Stimulated activated CD4-positive, alpha-beta T cell treated with anti-CD3 and anti-CD28 coated beads, Interleukin-2, amount 100 ng/mL, for 4 hours (primary cell): ENCODE results near the gene PAM.

Experiments
- DNase-seq: peaks from one replicate; pipeline ENCODE4 v3.0.0-alpha.2; 2020; ENCODE audit warnings: low read depth

PAM gene

DNA sequence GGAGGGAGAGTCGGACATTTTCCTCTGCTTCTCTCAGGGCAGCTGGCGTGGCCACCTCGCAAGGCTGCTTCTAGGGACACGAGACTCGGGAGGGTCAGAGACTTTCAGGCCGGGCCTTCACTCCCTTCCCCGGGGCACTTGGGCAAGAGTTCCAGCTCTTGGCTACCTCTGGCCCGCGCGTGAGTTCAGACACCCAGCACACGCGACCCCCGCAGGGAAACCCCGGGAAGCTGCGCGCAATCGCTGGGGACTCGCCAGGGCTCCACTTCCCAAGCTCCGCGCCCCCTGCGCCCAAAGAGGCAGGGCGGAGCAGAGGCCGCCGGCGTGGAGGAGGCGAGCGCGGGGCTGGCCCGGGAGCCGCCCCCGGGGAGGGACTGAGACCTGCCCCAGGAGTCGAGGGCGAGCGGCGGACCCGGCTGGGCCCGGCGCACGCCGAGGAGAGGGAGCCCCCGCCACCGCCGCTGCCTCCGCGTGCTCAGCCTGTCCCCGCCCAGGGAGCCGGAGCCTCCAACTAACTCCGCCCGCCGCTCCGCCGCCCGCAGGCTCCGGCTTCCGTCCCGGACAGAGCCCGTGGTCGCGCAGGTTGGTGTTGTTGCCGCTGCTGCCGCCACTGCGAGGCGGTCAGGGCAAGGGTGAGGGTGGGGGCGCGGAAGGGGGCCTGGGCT is at the start of gene PAM:
PAM (plus strand) TSS at position 539 of the 665 bp plus-strand sequence. CDS start 110,891 bp downstream, outside the sequence.
- DNase-seq: peak; percentile 70

DNA sequence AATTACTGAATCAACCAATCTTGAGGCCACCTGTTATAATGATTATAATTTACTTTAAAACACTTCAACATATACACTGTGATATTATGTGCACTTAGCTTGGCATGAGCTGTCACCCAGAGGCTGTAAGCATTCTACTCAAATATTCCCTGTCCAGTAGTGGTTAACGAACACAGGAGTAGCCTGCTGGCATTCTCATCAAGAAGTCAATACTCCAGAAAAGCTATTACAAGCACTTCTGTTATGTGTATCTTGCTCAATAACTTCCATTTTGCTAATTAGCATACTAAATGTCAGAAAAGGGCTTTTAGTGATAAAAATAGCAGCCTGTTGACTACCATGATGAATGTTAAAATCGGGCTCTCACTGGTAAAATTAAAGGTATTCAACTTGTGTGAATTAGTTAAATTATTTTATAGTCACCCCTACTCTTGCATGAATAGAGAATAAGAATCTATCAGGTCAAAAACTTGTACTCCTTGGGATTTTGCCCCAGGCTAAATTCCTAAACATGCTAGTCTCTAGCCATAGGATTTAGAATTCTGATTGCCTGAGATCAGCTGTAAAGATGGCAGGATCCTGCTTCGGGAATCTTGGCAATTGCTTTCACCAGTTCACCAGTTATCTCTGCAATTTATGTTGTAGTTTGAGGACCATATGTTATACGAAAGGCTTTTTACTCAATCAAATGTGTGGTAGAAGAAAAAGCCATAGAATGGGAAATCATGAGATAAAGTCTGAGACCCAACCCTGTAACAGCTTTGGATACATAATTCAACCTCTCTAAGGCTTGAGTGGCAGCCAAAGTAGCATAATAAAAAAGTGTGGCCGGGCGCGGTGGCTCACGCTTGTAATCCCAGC is 43.4 kb upstream of the PAM start:
- no peak for DNase-seq

DNA sequence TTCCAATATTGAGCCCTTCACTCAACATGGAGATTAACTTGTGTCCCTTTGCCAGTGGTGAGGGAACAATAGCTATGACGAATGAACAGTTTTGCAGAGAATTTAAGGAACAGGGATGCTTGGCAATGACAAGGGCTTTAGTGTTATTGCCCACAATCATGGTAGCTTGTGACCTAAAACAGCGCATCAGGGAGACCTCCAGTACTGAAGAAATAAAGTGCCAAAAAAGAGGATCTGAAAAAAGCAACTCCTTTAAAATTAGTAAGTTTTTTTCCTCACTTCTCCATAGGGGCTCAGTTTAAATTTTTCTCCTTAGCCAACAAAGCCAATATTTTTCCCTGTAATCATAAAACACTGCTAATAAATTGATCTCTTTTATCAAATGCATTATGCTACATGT is 41.8 kb upstream of the PAM start:
- DNase-seq: no peak

DNA sequence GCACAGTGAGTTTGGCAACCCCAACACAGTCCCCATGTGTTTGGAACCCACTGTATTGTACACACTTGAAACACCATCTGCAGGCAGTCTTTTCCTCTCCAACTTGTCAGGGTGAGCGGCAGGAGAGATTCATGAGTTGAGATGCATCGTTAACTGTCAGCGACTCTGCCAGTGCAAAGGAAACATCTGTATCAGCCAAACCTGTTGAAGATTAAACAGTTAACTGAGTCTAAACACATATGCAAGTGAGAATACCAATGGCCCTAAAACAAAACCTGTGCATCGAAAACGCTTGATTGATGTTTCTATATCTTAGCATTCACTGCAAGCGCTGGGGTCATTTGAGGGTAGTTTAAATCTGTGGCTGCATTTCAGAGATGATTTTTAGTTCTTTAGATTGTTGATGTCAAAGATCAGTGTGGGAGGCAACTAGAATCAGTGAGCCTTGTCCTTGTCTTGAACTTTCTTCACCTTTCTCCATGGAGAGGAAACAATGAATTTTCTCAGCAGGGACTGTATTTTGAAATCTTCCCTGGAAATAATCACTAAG is 41.3 kb upstream of the PAM start:
- DNase-seq: no peak

DNA sequence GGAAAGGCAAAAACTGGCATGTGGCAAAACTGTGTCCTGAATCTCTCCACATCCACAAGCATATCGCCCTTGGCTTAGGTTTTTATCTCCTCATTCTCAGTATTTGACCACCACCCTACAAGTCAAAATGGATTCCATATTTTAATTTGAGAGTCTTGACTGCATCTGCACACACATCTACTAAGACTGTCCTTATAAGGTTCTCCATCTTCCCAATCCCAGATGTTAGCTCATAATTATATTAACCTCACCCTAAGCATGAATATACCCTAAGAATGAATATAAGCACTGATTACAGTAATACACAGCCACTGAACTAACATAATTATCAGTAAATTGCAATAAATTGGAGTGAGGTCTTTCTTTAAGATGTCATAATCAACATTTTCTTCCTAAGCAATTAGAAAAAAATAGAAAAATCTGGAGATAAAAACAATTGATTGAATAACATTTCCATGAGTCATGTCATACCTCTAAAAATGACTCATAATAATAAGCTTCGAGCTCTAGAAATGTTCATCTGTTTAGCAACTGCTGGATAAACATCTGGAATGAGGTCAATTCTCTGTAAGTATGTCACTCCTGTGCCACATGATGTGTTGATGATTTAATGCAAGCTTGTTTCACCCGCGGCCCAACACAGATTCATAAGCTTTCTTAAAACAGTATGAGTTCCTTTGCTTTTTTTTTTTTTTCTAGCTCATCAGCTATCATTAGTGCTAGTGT is 39.9 kb upstream of the PAM start:
- no peak for DNase-seq

DNA sequence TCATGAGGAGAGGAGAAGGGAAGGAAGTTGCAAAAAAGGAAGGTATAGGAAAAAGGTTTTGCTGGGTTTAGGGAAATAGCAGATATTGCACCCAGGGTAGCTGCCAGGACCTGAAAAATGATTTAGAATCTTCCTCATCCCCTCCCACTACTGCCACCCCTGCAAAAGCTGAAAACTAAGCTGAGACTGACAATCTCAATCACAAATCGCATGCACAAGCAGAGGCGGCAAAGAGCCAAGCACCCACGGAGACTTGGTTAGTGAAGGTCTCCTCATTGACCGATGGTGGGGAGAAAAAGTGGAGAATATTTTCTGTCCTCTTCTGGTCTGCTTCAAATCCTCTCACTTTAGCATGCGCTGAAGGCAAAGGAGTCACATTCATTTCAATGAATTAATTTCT is 39.1 kb upstream of the PAM start:
- no peak for DNase-seq

DNA sequence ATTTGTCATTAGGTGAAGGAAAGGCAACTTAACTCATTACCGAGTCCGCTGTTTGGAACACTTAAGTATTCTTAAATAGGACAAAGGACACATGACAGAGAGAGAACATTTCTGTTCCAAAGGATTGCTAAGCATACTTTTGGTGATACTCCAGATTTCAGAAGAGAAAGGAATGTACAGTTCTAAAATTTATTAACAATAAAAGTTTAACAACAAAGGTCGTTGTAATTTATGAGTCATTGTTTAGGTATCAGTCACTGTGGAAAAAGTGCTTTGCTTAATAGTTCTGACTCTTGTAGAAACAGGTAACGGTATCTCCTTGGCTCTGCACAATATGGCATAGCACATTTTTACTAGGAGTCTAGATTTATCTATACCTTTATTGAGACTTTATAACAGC is 36.3 kb upstream of the PAM start:
- DNase-seq: no peak

DNA sequence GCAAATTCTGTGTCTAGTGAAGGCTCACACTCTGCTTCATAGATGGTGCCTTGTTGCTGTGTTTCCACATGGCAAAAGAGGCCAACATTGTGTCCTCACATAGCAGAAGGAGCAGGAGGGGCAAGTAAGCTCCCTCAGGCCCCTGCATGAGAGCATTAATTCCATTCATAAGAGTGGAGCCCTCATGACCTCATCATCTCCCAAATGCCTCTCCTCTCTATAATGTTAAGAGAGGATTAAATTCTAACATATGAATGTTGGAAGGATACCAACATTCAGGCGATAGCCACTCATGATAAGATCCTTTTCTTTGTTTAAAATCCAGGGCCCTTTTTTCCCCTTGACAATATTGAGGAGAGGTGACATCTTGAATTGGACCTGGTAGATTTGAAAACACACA is 35.2 kb upstream of the PAM start:
- no peak for DNase-seq

DNA sequence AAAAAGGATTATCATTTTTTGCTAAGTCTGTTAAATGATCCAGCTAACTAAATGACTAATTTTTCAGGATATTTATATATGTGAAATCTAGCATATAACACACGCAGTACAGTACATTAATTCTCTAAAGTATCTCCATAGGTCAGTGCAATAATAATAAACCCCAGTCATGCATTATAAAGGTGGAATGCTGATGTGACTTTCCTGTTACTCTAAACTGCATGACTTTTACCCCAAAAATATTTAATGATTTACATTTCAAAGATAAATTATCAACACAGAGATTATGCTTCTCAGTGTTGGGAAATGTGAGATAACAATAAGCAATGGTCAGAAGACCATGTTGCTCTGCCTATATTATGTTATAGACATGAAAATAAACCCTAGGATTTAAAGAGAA is 34.1 kb upstream of the PAM start:
- no peak for DNase-seq

DNA sequence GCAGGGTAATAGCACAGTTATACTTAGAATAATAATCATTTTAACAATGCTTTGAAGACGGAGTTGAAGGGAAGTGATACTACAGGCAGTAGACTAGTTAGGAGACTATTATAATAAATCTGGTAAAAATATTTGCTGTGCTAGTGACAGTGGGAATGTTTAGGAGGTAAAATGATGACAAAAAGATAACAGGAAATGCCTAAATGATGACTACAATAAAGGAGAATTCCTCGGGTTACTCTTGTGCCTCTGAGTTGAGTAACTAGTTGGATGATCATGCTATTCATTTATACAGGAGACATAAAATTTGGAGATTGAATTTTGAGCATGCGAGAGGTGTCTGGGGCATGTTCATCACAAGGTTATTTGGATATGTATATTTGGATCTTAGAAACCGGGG is 32.2 kb upstream of the PAM start:
- no peak for DNase-seq

DNA sequence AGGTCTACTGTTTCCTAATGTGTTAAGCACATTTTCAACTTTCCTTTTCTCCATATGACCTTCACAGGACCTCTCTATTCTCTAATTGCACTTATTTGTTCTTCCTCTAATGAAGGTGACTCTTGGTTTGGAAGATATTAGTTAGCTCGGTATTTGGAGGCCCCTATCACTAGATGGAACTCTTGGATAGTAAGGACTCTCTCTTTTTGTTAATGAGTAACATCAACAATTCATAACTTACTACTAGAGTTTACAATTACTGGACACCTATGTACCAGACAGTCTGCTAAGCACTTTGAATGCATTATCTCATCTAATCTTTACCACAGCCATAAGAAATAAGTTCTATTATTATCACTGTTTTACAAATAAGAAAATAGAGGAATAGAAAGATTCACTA is 23.4 kb upstream of the PAM start:
- DNase-seq: no peak

DNA sequence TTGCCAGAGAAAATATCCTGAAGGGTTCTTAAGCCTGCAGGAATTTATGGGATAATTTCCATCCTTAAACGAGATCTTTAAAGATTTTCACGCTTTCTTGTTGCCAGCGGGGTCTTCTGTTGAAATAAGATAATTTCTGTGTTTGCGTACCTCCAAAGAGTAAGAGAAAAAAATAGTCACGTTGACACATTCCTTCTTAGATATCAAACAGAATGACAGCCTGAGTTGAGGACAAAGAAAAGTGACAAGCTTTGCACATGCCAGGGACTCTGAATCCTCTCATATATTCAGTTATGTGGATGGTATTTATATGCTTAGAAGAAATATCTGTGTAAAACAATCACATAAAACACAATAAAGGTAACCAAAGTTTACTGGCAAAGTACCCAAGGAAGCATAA is 21.6 kb upstream of the PAM start:
- DNase-seq: no peak

DNA sequence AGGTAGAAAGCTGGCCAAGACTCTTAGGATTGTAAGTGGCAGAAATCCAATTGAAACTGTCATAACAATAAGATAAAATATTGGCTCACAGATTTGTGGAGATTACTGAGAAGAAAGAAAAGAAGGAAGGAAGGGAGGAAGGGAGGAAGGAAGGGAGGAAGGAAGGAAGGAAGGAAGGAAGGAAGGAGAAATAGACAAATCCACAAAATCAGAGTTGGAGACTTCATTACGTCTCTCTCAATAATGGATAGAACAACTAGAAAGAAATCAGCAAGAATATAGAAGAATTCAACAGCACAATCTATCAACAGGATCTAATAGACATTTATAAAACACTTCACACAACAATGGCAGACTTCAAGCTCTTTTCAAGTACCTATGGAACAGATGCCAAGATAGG is 17.9 kb upstream of the PAM start:
- no peak for DNase-seq

DNA sequence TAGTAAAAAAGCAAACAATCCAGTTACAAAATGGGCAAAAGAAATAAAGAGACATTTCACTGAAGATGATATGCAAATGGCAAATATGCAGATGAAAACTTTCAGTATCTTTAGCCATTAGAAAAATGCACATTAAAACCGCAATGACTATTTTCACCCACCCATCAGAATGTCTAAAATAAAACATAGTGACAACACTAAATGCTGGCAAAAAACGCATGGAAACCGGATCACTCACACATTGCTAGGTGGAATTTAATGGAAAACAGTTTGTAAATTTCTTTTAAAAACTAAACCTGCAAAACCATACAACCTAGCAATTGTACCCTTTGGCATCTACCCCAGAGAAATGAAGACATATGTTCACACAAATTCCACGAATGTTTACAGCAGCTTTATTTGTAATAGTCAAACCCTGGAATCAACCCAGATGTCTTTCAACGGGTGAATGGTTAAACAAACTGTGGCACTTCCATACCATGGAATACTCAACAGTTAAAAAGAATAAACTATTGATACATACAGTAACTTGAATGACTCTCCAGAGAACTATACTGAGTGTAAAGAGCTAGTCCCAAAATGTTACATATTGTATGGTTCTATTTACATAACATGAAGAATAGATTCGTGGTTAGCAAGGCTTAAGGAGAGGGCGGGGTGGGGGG is 17.2 kb upstream of the PAM start:
- DNase-seq: no peak

DNA sequence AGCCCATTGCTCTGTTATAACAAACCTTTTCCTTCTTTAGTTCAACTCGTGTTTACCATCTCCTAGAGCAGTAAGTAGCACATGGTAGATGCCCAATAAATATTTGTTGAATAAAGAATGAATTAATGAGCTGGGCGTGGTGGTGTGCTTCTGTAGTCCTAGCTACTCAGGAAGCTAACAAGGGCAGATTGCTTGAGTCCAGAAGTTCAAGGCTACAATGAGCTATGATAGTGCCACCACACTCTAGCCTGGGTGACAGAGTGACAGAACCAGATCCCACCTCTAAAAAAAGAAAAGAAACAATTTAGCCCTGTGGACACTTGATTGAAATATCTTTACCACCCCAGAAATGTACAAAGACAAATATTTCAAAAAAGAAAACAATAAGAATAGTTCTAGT is 14.6 kb upstream of the PAM start:
- no peak for DNase-seq

DNA sequence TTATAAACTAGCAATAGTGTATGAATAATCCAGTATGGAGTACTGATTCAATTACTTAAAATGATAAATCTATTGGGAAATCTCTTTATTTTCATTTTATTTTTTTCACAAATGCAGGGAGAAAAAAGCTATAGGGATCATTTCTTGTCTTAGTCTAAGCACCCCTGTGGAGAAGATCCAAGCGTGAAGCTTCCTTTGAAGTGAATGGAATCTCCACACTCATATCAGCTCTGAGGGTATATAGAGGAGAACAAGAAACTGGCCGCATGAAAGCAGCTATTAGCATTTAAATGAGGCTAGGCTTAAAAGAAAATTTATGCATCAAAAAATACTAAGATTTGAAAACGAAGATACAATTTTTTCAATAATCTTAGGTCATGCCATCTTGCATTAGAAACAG is 12.9 kb upstream of the PAM start:
- DNase-seq: no peak

DNA sequence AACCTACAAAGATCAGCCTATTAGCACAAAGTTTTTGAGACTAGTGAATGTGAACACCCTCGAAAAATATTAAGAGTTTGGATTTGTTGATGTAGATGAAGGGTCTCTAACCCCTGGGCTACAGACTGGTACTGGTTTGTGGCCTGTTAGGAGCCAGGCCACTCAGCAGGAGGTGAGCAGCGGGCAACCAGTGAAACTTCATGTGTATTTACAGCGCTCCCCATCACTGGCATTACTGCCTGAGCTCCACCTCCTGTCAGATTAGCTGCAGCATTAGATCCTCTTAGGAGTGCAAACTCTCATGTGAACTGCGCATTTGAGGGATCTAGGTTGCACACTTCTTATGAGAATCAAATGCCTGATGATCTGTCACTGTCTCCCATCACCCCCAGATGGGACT is 11.2 kb upstream of the PAM start:
- no peak for DNase-seq

DNA sequence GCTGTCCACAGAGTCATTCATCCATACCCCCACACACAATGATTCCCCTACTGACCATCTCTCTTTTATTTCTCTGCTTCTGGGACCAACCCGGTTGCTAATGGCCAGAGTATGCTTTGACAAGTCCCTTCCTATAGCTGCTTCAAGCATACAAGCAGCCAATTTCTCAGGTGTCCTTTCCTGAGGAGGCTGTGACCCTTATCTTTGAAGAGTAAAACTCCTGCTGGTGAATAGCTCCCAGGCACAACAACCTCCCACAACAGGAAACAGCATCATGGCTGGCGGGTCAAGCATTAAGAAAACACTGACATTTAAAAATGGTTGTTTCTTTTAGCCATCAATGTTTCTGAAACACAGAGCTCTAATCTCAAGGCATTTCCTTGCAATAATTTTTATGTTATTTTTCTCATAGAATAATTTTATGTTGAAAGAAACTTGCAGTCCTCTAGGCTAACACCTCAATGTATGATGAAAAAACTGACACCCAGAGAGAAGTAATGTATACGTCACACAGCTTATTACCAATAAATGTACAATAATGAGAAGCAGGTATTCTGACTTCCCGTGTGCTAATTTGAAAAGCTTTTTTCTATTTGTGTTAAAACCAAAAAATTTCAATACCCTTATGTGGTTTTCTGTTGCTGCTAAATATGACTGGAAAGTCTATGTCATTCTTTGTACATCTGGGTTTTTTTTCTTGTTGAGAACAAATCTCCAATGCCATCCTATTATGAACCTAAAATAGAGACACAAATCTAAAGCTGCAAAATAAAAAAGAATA is 7.5 kb upstream of the PAM start:
- DNase-seq: no peak

DNA sequence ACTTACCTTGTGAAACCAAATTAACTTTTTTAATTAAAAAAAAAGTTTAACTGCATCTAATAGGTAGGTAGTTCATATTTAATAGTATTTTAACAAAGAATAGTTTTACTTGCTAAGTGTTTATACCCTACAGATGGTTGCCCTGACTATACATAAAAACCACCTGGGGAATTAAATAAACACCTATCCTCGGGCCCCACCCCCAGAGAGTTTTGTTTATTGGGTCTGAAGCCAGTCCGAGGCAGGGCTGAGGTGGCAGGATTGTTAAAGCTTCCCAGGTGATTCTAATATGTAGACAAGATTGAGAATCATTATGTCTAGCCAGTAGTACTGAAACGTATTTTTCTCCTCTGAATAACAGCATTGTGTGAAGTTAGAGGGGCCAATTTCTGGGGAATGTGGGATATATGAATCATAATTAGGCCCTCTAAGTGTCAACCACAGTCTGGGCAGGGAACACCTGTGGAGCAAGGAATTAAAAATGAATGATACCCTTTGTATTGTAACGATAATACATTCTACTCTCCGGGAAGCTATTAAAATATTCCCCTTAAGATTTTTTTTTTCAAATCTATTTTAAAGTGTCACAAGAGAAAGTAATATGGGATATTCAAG is 5.6 kb upstream of the PAM start:
- DNase-seq: no peak

DNA sequence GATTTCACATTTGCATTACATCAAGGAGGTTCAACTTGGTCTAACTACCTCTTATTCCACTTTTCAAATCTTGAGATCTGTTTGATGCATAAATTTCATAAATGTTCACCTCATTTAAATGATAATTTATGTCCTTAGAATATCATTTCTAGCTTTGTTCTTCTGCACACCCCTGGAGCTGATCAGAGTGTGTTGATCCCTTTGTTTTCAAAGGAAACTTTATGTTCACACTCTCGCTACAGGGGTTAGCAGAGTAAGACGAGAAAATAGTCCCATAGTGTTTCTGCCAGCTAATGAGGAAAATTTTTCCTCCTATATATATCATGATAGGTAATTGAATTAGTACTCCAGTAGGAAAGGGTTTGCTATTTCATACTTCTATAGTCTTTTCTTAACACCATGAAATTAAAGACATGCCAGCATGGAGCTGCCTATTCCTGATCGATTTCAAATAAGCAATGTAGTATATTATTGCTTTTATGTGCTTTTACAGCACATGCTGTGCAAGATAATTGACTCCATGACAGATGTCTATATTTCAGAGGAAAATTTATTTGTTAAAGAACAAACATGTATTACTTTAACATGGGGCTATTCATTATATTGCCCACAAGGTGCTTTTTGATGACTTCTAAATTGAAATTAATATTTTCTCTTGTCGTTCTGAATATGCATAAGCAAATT is 4.8 kb upstream of the PAM start:
- no peak for DNase-seq
